SKM-1 treated with dmso at 0.1 percent for 144 hours (cell line): Measurements from ENCODE around the gene SCRT2.
"Not testable (repeated sequence)": the region's sequence is repeated elsewhere in the genome, so short reads cannot be mapped to it uniquely, and the experiment has no call there.

Source experiments
- DNase-seq: peaks from one replicate; lab custom pipeline; 2025; ENCODE audit not compliant: unreplicated experiment; lab: John Stamatoyannopoulos, UW

SCRT2 gene

GRCh38 chr20:653590-654416 is 21.8 kb downstream of the SCRT2 start:
- no peak for DNase-seq

- peak; percentile 24 for DNase-seq
Measured at GRCh38 chr20:653110-653589, 22.5 kb downstream of the SCRT2 start, which contains the start of gene SRXN1. TSS of gene SRXN1 (minus strand) at chr20:653200. CDS start at chr20:653185, 15 bp downstream.

- DNase-seq = no peak
Measured at GRCh38 chr20:652615-653109, 22.9 kb downstream of the SCRT2 start.

- no peak for DNase-seq
Measured at GRCh38 chr20:651713-652614, 23.6 kb downstream of the SCRT2 start.

- DNase-seq = no peak
Measured at GRCh38 chr20:650954-651353, 24.6 kb downstream of the SCRT2 start.

- no peak for DNase-seq
Measured at GRCh38 chr20:650281-650680, 25.3 kb downstream of the SCRT2 start.

GRCh38 chr20:647479-648019 is 28.1 kb downstream of the SCRT2 start:
- DNase-seq = no peak

- DNase-seq = no peak
Measured at GRCh38 chr20:646868-647233, 28.8 kb downstream of the SCRT2 start.

GRCh38 chr20:646107-646867 is 29.3 kb downstream of the SCRT2 start:
- DNase-seq = no peak

- no peak for DNase-seq
Measured at GRCh38 chr20:645318-646106, 30.1 kb downstream of the SCRT2 start.

- no peak for DNase-seq
Measured at GRCh38 chr20:644692-645317, 30.8 kb downstream of the SCRT2 start.

- DNase-seq = no peak
Measured at GRCh38 chr20:642398-643174, 33.0 kb downstream of the SCRT2 start.

GRCh38 chr20:642013-642397 is 33.6 kb downstream of the SCRT2 start:
- DNase-seq = not testable (repeated sequence)

GRCh38 chr20:641516-641875 is 34.1 kb downstream of the SCRT2 start:
- no peak for DNase-seq

GRCh38 chr20:640674-641515 is 34.7 kb downstream of the SCRT2 start:
- DNase-seq = no peak

- no peak for DNase-seq
Measured at GRCh38 chr20:638579-638978, 37.0 kb downstream of the SCRT2 start.

GRCh38 chr20:637559-637958 is 38.0 kb downstream of the SCRT2 start:
- no peak for DNase-seq

- DNase-seq = no peak
Measured at GRCh38 chr20:635893-636338, 39.7 kb downstream of the SCRT2 start.
